Measurements from ENCODE around the gene OSMR. TPM values are rescaled to one million over a fixed set of nuclear protein-coding genes. Genes with fewer than 3 reads are reported as not detected.

OSMR gene
- total RNA-seq, 1 donor from 2014 or later: not detected

- Mint-ChIP-seq H3K36me3 (ENCODE audit: unreplicated experiment) (no peaks in the 10 kb centered on the region), H3K9me3 (ENCODE audit: unreplicated experiment) (no peaks in the 10 kb centered on the region), H3K27me3 (ENCODE audit: unreplicated experiment) (no peaks in the 10 kb centered on the region), H3K4me3 (ENCODE audit: unreplicated experiment) (no peak overlapping the region), H3K4me1 (ENCODE audit: low read depth, unreplicated experiment) (no peaks in the 10 kb centered on the region), H3K27ac (ENCODE audit: unreplicated experiment) (no peak overlapping the region)
- DNase-seq: no peak
- TF ChIP-seq CTCF (IDR thresholded peaks at IDR 0.05; ENCODE audit: partially characterized antibody, unreplicated experiment): no peak
Observed at GRCh38 chr5:38927470-38927869, 81.7 kb downstream of the OSMR start.

- DNase-seq: no peak
- TF ChIP-seq CTCF (IDR thresholded peaks at IDR 0.05; ENCODE audit: partially characterized antibody, unreplicated experiment): no peak
- Mint-ChIP-seq H3K36me3 (ENCODE audit: unreplicated experiment) (no peaks in the 10 kb centered on the region), H3K9me3 (ENCODE audit: unreplicated experiment) (no peaks in the 10 kb centered on the region), H3K4me3 (ENCODE audit: unreplicated experiment) (no peak overlapping the region), H3K27me3 (ENCODE audit: unreplicated experiment) (no peaks in the 10 kb centered on the region), H3K4me1 (ENCODE audit: low read depth, unreplicated experiment) (no peaks in the 10 kb centered on the region), H3K27ac (ENCODE audit: unreplicated experiment) (no peak overlapping the region)
Observed at GRCh38 chr5:38929838-38930237, 84.0 kb downstream of the OSMR start.

- TF ChIP-seq CTCF (IDR thresholded peaks at IDR 0.05; ENCODE audit: partially characterized antibody, unreplicated experiment): no peak
- Mint-ChIP-seq H3K27ac (ENCODE audit: unreplicated experiment) (no peak overlapping the region), H3K4me1 (ENCODE audit: low read depth, unreplicated experiment) (no peaks in the 10 kb centered on the region), H3K36me3 (ENCODE audit: unreplicated experiment) (no peaks in the 10 kb centered on the region), H3K9me3 (ENCODE audit: unreplicated experiment) (no peaks in the 10 kb centered on the region), H3K4me3 (ENCODE audit: unreplicated experiment) (no peak overlapping the region), H3K27me3 (ENCODE audit: unreplicated experiment) (no peaks in the 10 kb centered on the region)
- no peak for DNase-seq
Observed at GRCh38 chr5:38931731-38932130, 85.9 kb downstream of the OSMR start.

- H3K4me1 Mint-ChIP-seq (ENCODE audit: low read depth, unreplicated experiment): no peaks in the 10 kb centered on the region
- no peak overlapping the region for H3K27ac Mint-ChIP-seq (ENCODE audit: unreplicated experiment)
- H3K9me3 Mint-ChIP-seq (ENCODE audit: unreplicated experiment): no peaks in the 10 kb centered on the region
- no peak overlapping the region for H3K4me3 Mint-ChIP-seq (ENCODE audit: unreplicated experiment)
- H3K36me3 Mint-ChIP-seq (ENCODE audit: unreplicated experiment): no peaks in the 10 kb centered on the region
- no peak for TF ChIP-seq CTCF (IDR thresholded peaks at IDR 0.05; ENCODE audit: partially characterized antibody, unreplicated experiment)
- H3K27me3 Mint-ChIP-seq (ENCODE audit: unreplicated experiment): no peaks in the 10 kb centered on the region
- no peak for DNase-seq
Observed at GRCh38 chr5:38932854-38933408, 87.1 kb downstream of the OSMR start.

- no peak for DNase-seq
- no peak for TF ChIP-seq CTCF (IDR thresholded peaks at IDR 0.05; ENCODE audit: partially characterized antibody, unreplicated experiment)
- no peak overlapping the region for H3K27ac Mint-ChIP-seq (ENCODE audit: unreplicated experiment)
Observed at GRCh38 chr5:38935437-38935836, 89.6 kb downstream of the OSMR start.

More at GRCh38 chr5:38935437-38935836, 89.6 kb downstream of the OSMR start:
- Mint-ChIP-seq H3K4me3 (ENCODE audit: unreplicated experiment) (no peak overlapping the region), H3K27me3 (ENCODE audit: unreplicated experiment) (no peaks in the 10 kb centered on the region), H3K36me3 (ENCODE audit: unreplicated experiment) (no peaks in the 10 kb centered on the region), H3K9me3 (ENCODE audit: unreplicated experiment) (no peaks in the 10 kb centered on the region), H3K4me1 (ENCODE audit: low read depth, unreplicated experiment) (no peaks in the 10 kb centered on the region)

Data from glutamatergic neuron (in vitro differentiated cells).